Vagina (tissue), 2 donors: ENCODE results near the gene TMC1.

Source experiments
- POLR2AphosphoS5 ChIP-seq, 2 donors: sonication (generic); formaldehyde crosslinking; IDR thresholded peaks; one replicate each; pipeline ENCODE4 v1.9.0; 2017; ENCODE audit warnings: antibody characterized with exemption in 2 of 2, mild to moderate bottlenecking in 2 of 2, low read depth in 1 of 2; ENCODE audit not compliant: insufficient read depth in 1 of 2
- TF ChIP-seq, protein P1 (sequence below), 3 experiments: fragments of 450-650 bp in 2 of 3; fragments of 200-600 bp in 1 of 3; sonication (generic) in 1 of 3; IDR thresholded peaks; one replicate each; pipeline ENCODE4 v1.5.1; 2017 to 2019; ENCODE audit warnings: antibody characterized with exemption in 3 of 3, mild to moderate bottlenecking in 2 of 3, moderate library complexity in 2 of 3

GRCh38 chr9:72618811-72619210 is 97.4 kb downstream of the TMC1 start:
- TF ChIP-seq, protein P1, sequence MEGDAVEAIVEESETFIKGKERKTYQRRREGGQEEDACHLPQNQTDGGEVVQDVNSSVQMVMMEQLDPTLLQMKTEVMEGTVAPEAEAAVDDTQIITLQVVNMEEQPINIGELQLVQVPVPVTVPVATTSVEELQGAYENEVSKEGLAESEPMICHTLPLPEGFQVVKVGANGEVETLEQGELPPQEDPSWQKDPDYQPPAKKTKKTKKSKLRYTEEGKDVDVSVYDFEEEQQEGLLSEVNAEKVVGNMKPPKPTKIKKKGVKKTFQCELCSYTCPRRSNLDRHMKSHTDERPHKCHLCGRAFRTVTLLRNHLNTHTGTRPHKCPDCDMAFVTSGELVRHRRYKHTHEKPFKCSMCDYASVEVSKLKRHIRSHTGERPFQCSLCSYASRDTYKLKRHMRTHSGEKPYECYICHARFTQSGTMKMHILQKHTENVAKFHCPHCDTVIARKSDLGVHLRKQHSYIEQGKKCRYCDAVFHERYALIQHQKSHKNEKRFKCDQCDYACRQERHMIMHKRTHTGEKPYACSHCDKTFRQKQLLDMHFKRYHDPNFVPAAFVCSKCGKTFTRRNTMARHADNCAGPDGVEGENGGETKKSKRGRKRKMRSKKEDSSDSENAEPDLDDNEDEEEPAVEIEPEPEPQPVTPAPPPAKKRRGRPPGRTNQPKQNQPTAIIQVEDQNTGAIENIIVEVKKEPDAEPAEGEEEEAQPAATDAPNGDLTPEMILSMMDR (IDR thresholded peaks at IDR 0.05), result no peak
- no peak for TF ChIP-seq POLR2AphosphoS5 (IDR thresholded peaks at IDR 0.05; ENCODE audit: insufficient read depth in 1 of 2, low read depth in 1 of 2)
